IMR-90 (cell line): ENCODE data around the gene C13orf46.

Experiments used
- BHLHE40 ChIP-seq: fragments of 150-350 bp; IDR thresholded peaks from 2 replicates; pipeline ENCODE4 v1.6.1; 2016; ENCODE audit warnings: mild to moderate bottlenecking, low read depth, low read length
- CEBPB ChIP-seq: IDR thresholded peaks from 2 replicates; pipeline ENCODE4 v1.6.1; 2012; ENCODE audit warnings: low read depth, low read length, improper control_type of control experiment
- MAFK ChIP-seq: IDR thresholded peaks from 2 replicates; pipeline ENCODE4 v1.6.1; 2012; ENCODE audit warnings: low read depth, low read length, improper control_type of control experiment
- NFE2L2 ChIP-seq: fragments of 150-350 bp; IDR thresholded peaks from 2 replicates; pipeline ENCODE4 v1.6.1; 2016; ENCODE audit warnings: low read depth, mild to moderate bottlenecking, low read length
- POLR2A ChIP-seq: IDR thresholded peaks from 2 replicates; pipeline ENCODE4 v1.6.1; 2012; ENCODE audit warnings: mild to moderate bottlenecking, low read depth, low read length
- SMC3 ChIP-seq: fragments of 150-350 bp; IDR thresholded peaks from 2 replicates; pipeline ENCODE4 v1.6.1; 2016; ENCODE audit warnings: low read depth, mild to moderate bottlenecking, antibody characterized with exemption, low read length, moderate library complexity
- TF ChIP-seq, protein P1 (sequence below): conservative IDR thresholded peaks from 2 replicates; pipeline ENCODE4 v1.5.1; 2012; ENCODE audit warnings: mild to moderate bottlenecking, low read depth, low read length, improper control_type of control experiment
- TF ChIP-seq, protein P2 (sequence below): fragments of 150-350 bp; IDR thresholded peaks from 2 replicates; pipeline ENCODE4 v1.6.1; 2016; ENCODE audit warnings: low read depth, mild to moderate bottlenecking, low read length, moderate library complexity, borderline replicate concordance

DNA sequence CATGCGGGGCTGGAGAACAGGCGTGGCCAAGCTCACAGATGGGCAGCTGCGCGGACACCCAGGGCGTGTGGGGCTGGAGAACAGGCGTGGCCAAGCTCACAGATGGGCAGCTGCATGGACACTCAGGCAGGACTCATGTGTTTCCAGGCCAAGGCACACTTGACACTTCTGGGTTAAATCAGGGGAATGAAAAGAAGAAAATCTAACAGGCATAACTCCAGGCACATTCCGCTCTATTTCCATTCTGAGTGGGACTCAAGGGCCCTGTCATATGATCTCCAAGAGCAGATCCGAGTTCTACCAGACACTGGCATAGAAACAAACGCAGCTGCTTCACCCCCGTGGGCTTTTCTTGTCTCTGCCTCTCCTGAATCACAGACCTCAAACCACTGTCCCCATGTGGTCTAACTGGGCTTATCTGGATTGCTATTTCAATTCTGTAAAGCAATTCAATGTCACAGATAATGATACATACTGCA is 17.4 kb upstream of the C13orf46 start:
- TF ChIP-seq, protein P1, sequence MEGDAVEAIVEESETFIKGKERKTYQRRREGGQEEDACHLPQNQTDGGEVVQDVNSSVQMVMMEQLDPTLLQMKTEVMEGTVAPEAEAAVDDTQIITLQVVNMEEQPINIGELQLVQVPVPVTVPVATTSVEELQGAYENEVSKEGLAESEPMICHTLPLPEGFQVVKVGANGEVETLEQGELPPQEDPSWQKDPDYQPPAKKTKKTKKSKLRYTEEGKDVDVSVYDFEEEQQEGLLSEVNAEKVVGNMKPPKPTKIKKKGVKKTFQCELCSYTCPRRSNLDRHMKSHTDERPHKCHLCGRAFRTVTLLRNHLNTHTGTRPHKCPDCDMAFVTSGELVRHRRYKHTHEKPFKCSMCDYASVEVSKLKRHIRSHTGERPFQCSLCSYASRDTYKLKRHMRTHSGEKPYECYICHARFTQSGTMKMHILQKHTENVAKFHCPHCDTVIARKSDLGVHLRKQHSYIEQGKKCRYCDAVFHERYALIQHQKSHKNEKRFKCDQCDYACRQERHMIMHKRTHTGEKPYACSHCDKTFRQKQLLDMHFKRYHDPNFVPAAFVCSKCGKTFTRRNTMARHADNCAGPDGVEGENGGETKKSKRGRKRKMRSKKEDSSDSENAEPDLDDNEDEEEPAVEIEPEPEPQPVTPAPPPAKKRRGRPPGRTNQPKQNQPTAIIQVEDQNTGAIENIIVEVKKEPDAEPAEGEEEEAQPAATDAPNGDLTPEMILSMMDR, result no peak
- no peak for TF ChIP-seq BHLHE40
- TF ChIP-seq MAFK, result no peak
- TF ChIP-seq NFE2L2, result no peak
- no peak for TF ChIP-seq SMC3
- TF ChIP-seq, protein P2, sequence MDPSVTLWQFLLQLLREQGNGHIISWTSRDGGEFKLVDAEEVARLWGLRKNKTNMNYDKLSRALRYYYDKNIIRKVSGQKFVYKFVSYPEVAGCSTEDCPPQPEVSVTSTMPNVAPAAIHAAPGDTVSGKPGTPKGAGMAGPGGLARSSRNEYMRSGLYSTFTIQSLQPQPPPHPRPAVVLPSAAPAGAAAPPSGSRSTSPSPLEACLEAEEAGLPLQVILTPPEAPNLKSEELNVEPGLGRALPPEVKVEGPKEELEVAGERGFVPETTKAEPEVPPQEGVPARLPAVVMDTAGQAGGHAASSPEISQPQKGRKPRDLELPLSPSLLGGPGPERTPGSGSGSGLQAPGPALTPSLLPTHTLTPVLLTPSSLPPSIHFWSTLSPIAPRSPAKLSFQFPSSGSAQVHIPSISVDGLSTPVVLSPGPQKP, result no peak
- no peak for TF ChIP-seq POLR2A
- TF ChIP-seq CEBPB, result no peak
